GM18909 (cell line): ENCODE results near the gene PDGFB.

Experiments used
- ATAC-seq: cut with Tn5 transposase; IDR thresholded peaks from one replicate; pipeline ENCODE4 v1.9.1; 2021; ENCODE audit warnings: mild to moderate bottlenecking; ENCODE audit not compliant: unreplicated experiment, poor library complexity

Gene PDGFB

DNA sequence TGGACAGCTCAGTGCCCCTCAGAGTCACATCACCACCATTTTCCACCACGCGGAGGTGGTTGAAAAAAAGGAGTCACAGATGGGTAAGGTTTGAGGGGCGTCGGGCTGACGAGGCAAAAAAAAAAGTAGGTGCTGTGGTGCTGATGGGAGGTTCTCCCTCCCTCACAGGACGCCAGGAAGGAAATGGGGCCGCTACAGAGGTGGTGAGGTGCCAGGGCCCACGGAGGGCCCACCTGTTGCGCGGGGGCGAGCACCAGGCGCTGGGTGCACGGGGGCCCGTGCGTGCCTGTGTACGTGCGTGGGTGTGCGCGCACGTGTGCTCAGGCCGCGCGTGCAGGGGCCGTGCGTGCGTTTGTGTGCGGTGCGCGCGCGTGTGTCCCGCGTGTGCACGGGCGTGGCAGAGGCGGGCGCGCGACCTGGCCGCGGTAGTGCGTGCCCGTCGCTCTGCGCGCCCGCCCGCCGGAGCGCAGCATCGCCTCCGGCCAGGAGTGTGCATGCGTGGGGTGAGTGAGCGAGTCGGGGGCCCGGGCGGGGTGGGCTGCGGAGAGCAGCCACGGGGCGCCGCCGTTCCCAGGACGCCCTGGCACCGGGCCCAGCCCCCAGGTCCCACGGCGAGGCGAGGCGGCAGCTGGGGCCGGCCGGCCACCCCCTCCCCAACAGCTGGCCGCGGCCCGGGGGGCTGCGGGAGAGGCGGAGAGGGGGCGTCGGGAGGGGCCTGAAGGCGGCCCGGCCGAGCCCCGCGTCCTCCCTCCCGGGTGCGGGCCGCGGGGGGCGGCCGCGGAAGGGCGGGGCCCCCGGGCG, 2.8 kb downstream of the PDGFB start:
- ATAC-seq, result no peak

- ATAC-seq, result no peak
These were observed 3.7 kb downstream of the PDGFB start for GRCh38 chr22:39240831-39241793.

DNA sequence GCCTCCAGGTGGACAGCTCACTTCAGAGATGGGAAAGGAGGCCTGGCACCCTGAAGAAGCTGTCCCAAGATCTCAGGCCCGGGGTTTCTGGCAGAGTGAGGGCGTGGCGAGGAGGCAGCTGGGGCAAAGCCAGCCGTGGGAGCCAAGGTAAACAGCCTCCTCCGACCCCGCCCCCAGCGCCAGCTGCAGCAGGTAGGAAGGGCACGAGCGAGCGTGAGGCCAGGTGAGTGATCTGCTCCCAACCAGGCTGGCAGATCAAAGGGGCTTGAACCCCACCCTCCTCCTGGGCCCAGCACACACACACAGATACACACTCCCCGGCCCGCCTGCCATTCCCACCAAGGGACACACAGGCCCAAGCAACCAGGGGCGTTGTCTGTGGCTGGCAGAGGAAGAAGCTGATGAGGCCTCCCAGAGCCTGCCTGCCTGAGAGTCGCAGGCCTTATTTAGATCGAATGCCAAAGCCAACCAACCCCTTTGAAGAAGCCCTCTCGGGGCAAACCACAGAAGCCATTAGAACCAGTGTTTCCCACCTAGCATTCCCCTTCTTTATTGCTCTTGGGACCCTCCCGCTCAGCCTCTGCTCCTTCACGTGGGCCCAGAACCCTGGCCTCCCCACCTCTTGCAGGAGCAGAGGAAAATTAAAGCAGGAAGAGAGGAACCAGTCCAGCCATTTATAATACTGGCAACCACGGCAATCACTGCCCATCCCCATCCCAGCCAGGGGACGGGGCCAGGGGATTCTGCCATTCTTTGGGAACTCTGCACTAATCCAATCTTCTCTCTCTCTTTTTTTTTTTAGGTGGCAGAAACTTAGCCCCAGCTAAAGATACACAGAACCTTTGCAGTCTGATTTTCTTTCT, 5.0 kb downstream of the PDGFB start:
- no peak for ATAC-seq

GRCh38 chr22:39238966-39239505, 5.7 kb downstream of the PDGFB start:
- no peak for ATAC-seq

DNA sequence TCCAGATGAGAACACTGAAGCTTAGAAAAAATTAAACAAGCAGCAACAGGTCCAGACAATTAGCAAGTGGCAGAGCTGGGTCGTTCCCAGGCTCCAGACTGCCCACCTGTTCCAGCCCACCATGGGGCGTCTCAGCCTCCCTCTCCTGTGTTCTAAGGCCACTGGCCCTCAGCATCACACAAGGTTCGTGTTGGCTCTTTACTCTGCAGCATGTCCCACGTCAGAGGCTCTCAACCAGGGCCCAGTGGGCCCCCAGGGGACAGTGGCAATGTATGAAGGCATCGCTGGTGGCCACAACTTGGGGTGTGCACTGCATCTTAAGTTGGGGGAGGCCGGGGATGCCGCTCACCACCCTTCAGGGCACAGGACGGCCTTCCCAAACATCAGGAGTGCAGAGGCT, 6.2 kb downstream of the PDGFB start:
- no peak for ATAC-seq

DNA sequence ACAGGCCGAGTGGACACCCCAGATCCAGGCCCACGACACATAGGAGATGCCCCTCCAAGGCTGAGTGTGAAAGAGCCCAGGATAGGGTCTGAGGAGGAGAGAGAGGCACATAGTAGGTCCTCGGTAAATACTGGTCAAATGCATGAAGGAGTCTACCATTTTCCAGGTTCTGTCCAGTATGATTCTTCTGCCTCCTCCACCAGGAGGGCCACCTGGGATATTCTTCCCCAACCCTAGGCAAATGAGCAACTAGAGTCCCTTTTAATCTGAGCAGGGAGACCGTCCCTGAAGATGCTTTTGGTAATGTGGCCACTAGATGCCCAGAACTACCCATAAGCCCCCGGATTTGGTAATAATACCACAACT, 6.7 kb downstream of the PDGFB start:
- ATAC-seq, result no peak

- no peak for ATAC-seq
These were observed 7.3 kb downstream of the PDGFB start for GRCh38 chr22:39237318-39238100.

GRCh38 chr22:39236321-39237317, 8.2 kb downstream of the PDGFB start:
- ATAC-seq, result no peak

GRCh38 chr22:39234867-39235687, 9.7 kb downstream of the PDGFB start:
- ATAC-seq, result no peak

DNA sequence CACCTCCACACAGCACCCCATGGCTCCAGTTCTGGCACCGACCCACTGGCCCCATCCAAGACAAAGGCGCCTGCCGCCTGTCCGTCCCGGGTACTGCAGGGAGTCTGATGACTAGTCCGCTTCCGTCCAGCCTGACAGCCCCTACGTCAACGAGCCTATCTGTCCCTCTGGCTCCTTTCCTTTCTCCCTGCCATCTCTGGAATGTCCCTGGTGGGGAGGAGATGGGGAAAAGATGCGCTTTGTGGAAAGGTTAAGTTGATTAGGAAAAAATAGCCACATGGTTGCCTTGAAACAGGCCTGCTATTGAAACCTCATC, 10.4 kb downstream of the PDGFB start:
- ATAC-seq, result no peak

- ATAC-seq, result no peak
These were observed 10.9 kb downstream of the PDGFB start for GRCh38 chr22:39233710-39234471.

DNA sequence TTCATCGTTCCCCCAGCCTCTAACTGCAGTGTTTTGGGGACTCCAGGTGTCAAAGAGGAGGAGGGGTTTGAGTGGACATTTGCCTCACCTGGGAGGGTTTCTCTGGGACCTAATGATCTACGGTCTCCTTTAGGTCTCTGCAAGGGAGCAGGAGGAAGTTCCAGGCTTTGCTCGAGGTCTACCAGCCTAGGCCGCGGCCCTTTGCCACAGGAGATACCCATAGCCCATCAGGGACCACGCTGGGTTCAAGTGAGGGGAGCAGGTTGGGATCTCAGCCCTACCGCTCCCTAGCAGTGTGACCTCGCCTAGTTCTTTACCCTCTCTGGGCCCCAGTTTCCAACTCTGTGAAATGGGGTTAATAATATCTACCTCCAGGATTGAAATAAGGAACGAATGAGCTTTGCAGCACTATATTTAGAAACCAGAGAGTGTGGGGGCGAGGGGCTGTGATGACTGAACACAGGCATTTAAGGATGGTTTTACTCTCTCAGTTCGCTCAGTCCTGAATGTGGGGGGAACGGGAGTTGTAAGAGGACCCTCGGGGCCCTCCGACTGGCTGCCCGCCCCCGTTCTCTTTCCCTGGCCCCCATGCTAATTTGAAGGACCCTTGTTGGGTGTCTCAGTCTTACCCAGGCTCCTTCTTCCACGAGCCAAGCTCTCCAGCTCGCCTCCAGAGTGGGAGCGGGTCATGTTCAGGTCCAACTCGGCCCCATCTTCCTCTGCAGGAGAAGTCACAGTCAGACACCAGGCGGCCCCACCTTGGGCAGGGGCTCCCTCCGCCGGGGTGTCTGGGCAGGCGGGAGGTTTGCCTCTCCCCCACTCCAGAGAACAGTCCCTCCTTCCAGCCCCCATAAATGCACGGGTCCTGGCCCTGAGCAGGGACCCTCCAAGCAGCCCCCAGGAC, 11.7 kb downstream of the PDGFB start:
- no peak for ATAC-seq

GRCh38 chr22:39232246-39232645, 12.5 kb downstream of the PDGFB start:
- ATAC-seq, result no peak

DNA sequence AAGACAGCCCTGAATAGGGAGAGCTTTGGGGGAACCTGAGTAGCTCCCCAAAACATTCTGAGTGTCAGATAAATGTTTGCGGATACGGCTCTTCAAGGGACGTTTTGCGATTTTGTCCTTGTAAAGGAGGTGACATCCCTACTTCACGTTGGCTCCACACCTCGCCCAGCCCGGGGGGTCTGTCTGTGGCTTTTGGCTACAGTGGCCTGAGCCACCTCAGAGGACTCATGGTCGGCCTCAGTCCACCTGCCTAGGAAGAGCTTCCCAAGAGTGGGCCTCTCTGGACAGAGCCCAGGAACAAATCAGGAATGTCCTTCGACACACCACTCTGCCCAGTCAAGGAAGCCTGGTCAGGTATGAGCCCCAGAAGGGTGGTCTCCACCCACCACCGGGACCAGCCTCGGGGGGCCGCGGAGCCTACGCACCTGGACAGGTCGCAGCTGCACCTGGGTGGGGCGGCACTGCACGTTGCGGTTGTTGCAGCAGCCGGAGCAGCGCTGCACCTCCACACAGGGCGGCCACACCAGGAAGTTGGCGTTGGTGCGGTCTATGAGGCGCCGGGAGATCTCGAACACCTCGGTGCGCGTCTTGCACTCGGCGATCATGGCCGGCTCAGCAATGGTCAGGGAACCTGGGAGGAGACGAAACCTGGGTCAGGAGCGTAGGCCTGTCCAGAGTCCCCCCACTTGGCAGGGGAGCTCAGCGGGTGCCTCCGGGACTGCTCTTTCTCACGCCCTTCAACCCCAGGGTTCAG, 13.4 kb downstream of the PDGFB start:
- no peak for ATAC-seq
